NCI-H1417 (cell line): Measurements from ENCODE around the gene TUBA1A.
"Not testable (repeated sequence)": the region's sequence is repeated elsewhere in the genome, so short reads cannot be mapped to it uniquely, and the experiment has no call there.

Source experiments
- DNase-seq, 3 experiments: peaks; one replicate each; lab custom pipeline; 2025; lab: John Stamatoyannopoulos, UW

The TUBA1A gene

GRCh38 chr12:49201595-49202295 is 12.9 kb upstream of the TUBA1A start:
- peak; percentile 79 to 94 (median 84) for DNase-seq

GRCh38 chr12:49200919-49201594 is 12.2 kb upstream of the TUBA1A start:
- peak; percentile 85 to 97 (median 92) for DNase-seq

GRCh38 chr12:49198431-49199155 is 9.7 kb upstream of the TUBA1A start:
- DNase-seq = peak; percentile 46 to 89 (median 68)

- no peak for DNase-seq
Observed at GRCh38 chr12:49197256-49197655, 8.4 kb upstream of the TUBA1A start.

GRCh38 chr12:49195736-49196135 is 6.9 kb upstream of the TUBA1A start:
- no peak for DNase-seq

- not testable (repeated sequence) for DNase-seq
Observed at GRCh38 chr12:49193746-49194145, 4.9 kb upstream of the TUBA1A start.

GRCh38 chr12:49191498-49191897 is 2.6 kb upstream of the TUBA1A start:
- not testable (repeated sequence) for DNase-seq

GRCh38 chr12:49190974-49191373 is 2.1 kb upstream of the TUBA1A start:
- peak in 2 of 3 experiments; percentile 44 to 65 for DNase-seq

GRCh38 chr12:49189731-49190716 is 1.1 kb upstream of the TUBA1A start:
- peak; percentile 82 to 94 (median 87) for DNase-seq

- peak; percentile 56 to 87 (median 80) for DNase-seq
Observed at GRCh38 chr12:49188201-49188915, 522 bp downstream of the TUBA1A start.

GRCh38 chr12:49187184-49187583 is 1.7 kb downstream of the TUBA1A start:
- DNase-seq = peak; percentile 47 to 84 (median 63)

- not testable (repeated sequence) for DNase-seq
Observed at GRCh38 chr12:49186307-49186706, 2.6 kb downstream of the TUBA1A start.

GRCh38 chr12:49184697-49185096 is 4.2 kb downstream of the TUBA1A start:
- peak in 1 of 3 experiments; percentile 41 for DNase-seq

- peak; percentile 17 to 56 (median 18) for DNase-seq
Observed at GRCh38 chr12:49183214-49183950, 5.5 kb downstream of the TUBA1A start.

- DNase-seq = no peak
Observed at GRCh38 chr12:49174218-49174617, 14.7 kb downstream of the TUBA1A start.

GRCh38 chr12:49170924-49171323 is 18.0 kb downstream of the TUBA1A start:
- DNase-seq = no peak

GRCh38 chr12:49165114-49165513 is 23.8 kb downstream of the TUBA1A start:
- no peak for DNase-seq

GRCh38 chr12:49161901-49162300 is 27.0 kb downstream of the TUBA1A start:
- DNase-seq = not testable (repeated sequence)

- DNase-seq = no peak
Observed at GRCh38 chr12:49161092-49161795, 27.6 kb downstream of the TUBA1A start.
